GDM1 (cell line): ENCODE results near the gene ZBTB33.

Experiments used
- DNase-seq: peaks from one replicate; lab custom pipeline; 2025; lab: John Stamatoyannopoulos, UW

The ZBTB33 gene

GRCh38 chrX:120264341-120264740 is 13.7 kb downstream of the ZBTB33 start:
- no peak for DNase-seq

- no peak for DNase-seq
Measured at GRCh38 chrX:120269373-120270035, 18.9 kb downstream of the ZBTB33 start.

- no peak for DNase-seq
Measured at GRCh38 chrX:120270567-120270966, 20.0 kb downstream of the ZBTB33 start.

- no peak for DNase-seq
Measured at GRCh38 chrX:120271218-120271617, 20.6 kb downstream of the ZBTB33 start.

- no peak for DNase-seq
Measured at GRCh38 chrX:120274145-120274544, 23.5 kb downstream of the ZBTB33 start.

- DNase-seq = no peak
Measured at GRCh38 chrX:120274958-120275357, 24.3 kb downstream of the ZBTB33 start.

- no peak for DNase-seq
Measured at GRCh38 chrX:120281021-120281624, 30.5 kb downstream of the ZBTB33 start.

- no peak for DNase-seq
Measured at GRCh38 chrX:120281761-120282160, 31.1 kb downstream of the ZBTB33 start.

GRCh38 chrX:120282697-120283096 is 32.1 kb downstream of the ZBTB33 start:
- DNase-seq = no peak

- DNase-seq = no peak
Measured at GRCh38 chrX:120286733-120287512, 36.3 kb downstream of the ZBTB33 start.

- DNase-seq = no peak
Measured at GRCh38 chrX:120287513-120288112, 37.0 kb downstream of the ZBTB33 start.

- no peak for DNase-seq
Measured at GRCh38 chrX:120290107-120290506, 39.5 kb downstream of the ZBTB33 start.

GRCh38 chrX:120291211-120291610 is 40.6 kb downstream of the ZBTB33 start:
- no peak for DNase-seq

GRCh38 chrX:120293015-120293414 is 42.4 kb downstream of the ZBTB33 start:
- DNase-seq = no peak

- DNase-seq = no peak
Measured at GRCh38 chrX:120294651-120295050, 44.0 kb downstream of the ZBTB33 start.

- no peak for DNase-seq
Measured at GRCh38 chrX:120297923-120298322, 47.3 kb downstream of the ZBTB33 start.

- DNase-seq = no peak
Measured at GRCh38 chrX:120299928-120300327, 49.3 kb downstream of the ZBTB33 start.

GRCh38 chrX:120301497-120301896 is 50.9 kb downstream of the ZBTB33 start:
- DNase-seq = no peak

GRCh38 chrX:120301960-120302359 is 51.3 kb downstream of the ZBTB33 start:
- no peak for DNase-seq

GRCh38 chrX:120302434-120302833 is 51.8 kb downstream of the ZBTB33 start:
- DNase-seq = peak; percentile 39

GRCh38 chrX:120304256-120304655 is 53.6 kb downstream of the ZBTB33 start:
- DNase-seq = no peak

- no peak for DNase-seq
Measured at GRCh38 chrX:120305531-120306141, 55.0 kb downstream of the ZBTB33 start.
